SU-DHL-6 (cell line): ENCODE results near the gene TSG101.

Source experiments
- H2AFZ ChIP-seq: fragments of 200-600 bp; sonication (generic); 2 replicates; pipeline ENCODE4 v1.6.1; 2014; ENCODE audit warnings: low read depth, mild to moderate bottlenecking, moderate library complexity, mixed read lengths, antibody characterized with exemption, low read length; ENCODE audit not compliant: severe bottlenecking
- H3F3A ChIP-seq: fragments of 200-600 bp; shearing (Covaris generic); 2 replicates; pipeline ENCODE4 v1.6.0; 2016; ENCODE audit warnings: antibody characterized with exemption, mild to moderate bottlenecking; ENCODE audit not compliant: insufficient read depth
- H3K27ac ChIP-seq: fragments of 200-600 bp; sonication (generic); 2 replicates; pipeline ENCODE4 v1.5.1; 2016; ENCODE audit warnings: low read depth, mild to moderate bottlenecking, low read length, moderate library complexity, mixed read lengths
- H3K27me3 ChIP-seq: fragments of 200-600 bp; sonication (generic), shearing (Covaris generic); 2 replicates; pipeline ENCODE4 v1.6.0; 2014; ENCODE audit warnings: mild to moderate bottlenecking, low read length
- H3K36me3 ChIP-seq: fragments of 200-600 bp; sonication (generic); 2 replicates; pipeline ENCODE4 v1.6.1; 2014; ENCODE audit warnings: mild to moderate bottlenecking, low read length, mixed read lengths
- H3K4me2 ChIP-seq: fragments of 300-600, 200-600 bp; shearing (Covaris generic), sonication (generic); 2 replicates; pipeline ENCODE4 v1.6.0; 2014; ENCODE audit warnings: low read length, low read depth, mild to moderate bottlenecking; ENCODE audit not compliant: poor library complexity, severe bottlenecking
- H3K4me3 ChIP-seq: fragments of 200-600 bp; sonication (generic); 2 replicates; pipeline ENCODE4 v1.5.1; 2014; ENCODE audit warnings: antibody characterized with exemption, low read length, mild to moderate bottlenecking, mixed read lengths; ENCODE audit not compliant: insufficient read depth, poor library complexity, severe bottlenecking
- H3K79me2 ChIP-seq: fragments of 200-600 bp; sonication (generic); 2 replicates; pipeline ENCODE4 v1.6.1; 2014; ENCODE audit warnings: mild to moderate bottlenecking, low read length, moderate library complexity; ENCODE audit not compliant: insufficient read depth
- H3K9ac ChIP-seq: fragments of 200-600 bp; sonication (generic); 2 replicates; pipeline ENCODE4 v1.7.0; 2014; ENCODE audit warnings: mild to moderate bottlenecking, low read length
- H3K9me2 ChIP-seq: fragments of 200-600 bp; sonication (generic); replicated peaks from 2 replicates; pipeline ENCODE4 v1.6.1; 2014; ENCODE audit warnings: low read length; ENCODE audit not compliant: insufficient read depth
- H3K9me3 ChIP-seq: fragments of 200-600 bp; sonication (generic); 2 replicates; pipeline ENCODE4 v1.6.1; 2014; ENCODE audit warnings: low read length, mixed read lengths; ENCODE audit not compliant: insufficient read depth
- H4K20me1 ChIP-seq: fragments of 200-600 bp; sonication (generic); 2 replicates; pipeline ENCODE4 v1.6.1; 2014; ENCODE audit warnings: low read depth, mild to moderate bottlenecking, antibody characterized with exemption, low read length, moderate library complexity, mixed read lengths
- CTCF ChIP-seq: fragments of 200-600 bp; sonication (generic); IDR thresholded peaks from one replicate; pipeline ENCODE4 v1.5.1; 2017; ENCODE audit warnings: antibody characterized with exemption, mild to moderate bottlenecking, low read length, moderate library complexity; ENCODE audit not compliant: insufficient read depth, poor library complexity, severe bottlenecking
- EZH2phosphoT487 ChIP-seq: fragments of 200-600 bp; sonication (generic), shearing (Covaris generic); conservative IDR thresholded peaks from 2 replicates; pipeline ENCODE4 v1.6.1; 2018; ENCODE audit warnings: mild to moderate bottlenecking, antibody characterized with exemption, low read length, moderate library complexity, mixed read lengths

The TSG101 gene

GRCh38 chr11:18490736-18491485 lies 35.8 kb downstream of the TSG101 start:
- no peaks in the 10 kb centered on the region for H3K9me2 ChIP-seq
- no peak for TF ChIP-seq EZH2phosphoT487
- no peak for TF ChIP-seq CTCF

GRCh38 chr11:18490319-18490718 lies 36.4 kb downstream of the TSG101 start:
- Histone ChIP-seq H3K9me2 (no peaks in the 10 kb centered on the region), H3K27ac (no peak overlapping the region), H3K79me2 (no peaks in the 10 kb centered on the region), H3K36me3 (peaks cover 20% of the 10 kb centered on the region), H4K20me1 (no peaks in the 10 kb centered on the region), H3K9me3 (no peaks in the 10 kb centered on the region), H3K9ac (no peak overlapping the region), H3K4me2 (no peak overlapping the region), H3K27me3 (no peaks in the 10 kb centered on the region), H3K4me3 (no peak overlapping the region), H2AFZ (no peak overlapping the region), H3F3A (no peaks in the 10 kb centered on the region)
- TF ChIP-seq EZH2phosphoT487 (no peak), CTCF (no peak)

More at GRCh38 chr11:18490736-18491485, 35.8 kb downstream of the TSG101 start:
- Histone ChIP-seq H3K79me2 (no peaks in the 10 kb centered on the region), H3K9me3 (no peaks in the 10 kb centered on the region), H2AFZ (no peak overlapping the region), H3K4me2 (no peak overlapping the region), H3K9ac (no peak overlapping the region), H3K27ac (no peak overlapping the region), H3K36me3 (peaks cover 20% of the 10 kb centered on the region), H3K27me3 (no peaks in the 10 kb centered on the region), H3F3A (no peaks in the 10 kb centered on the region), H3K4me3 (no peak overlapping the region), H4K20me1 (no peaks in the 10 kb centered on the region)

- Histone ChIP-seq H3K4me2 (no peak overlapping the region), H3K9me2 (no peaks in the 10 kb centered on the region), H3K9ac (no peak overlapping the region), H3K79me2 (no peaks in the 10 kb centered on the region), H3K27ac (no peak overlapping the region), H3K4me3 (no peak overlapping the region), H2AFZ (no peak overlapping the region), H3K36me3 (peaks cover 19% of the 10 kb centered on the region), H3K9me3 (no peaks in the 10 kb centered on the region), H3K27me3 (no peaks in the 10 kb centered on the region), H4K20me1 (no peaks in the 10 kb centered on the region), H3F3A (no peaks in the 10 kb centered on the region)
- no peak for TF ChIP-seq EZH2phosphoT487
- TF ChIP-seq CTCF, result no peak
Measured at GRCh38 chr11:18485913-18486528, 40.7 kb downstream of the TSG101 start.
